Endothelial cell of umbilical vein (primary cell): ENCODE results near the gene AQP7. TPM values are rescaled to one million over a fixed set of nuclear protein-coding genes. Genes with fewer than 3 reads are reported as not detected.
"Not testable (repeated sequence)": the region's sequence is repeated elsewhere in the genome, so short reads cannot be mapped to it uniquely, and the experiment has no call there.

Source experiments
- BruUV-seq: library from RNA; stranded (reverse); fragments of 400-500 nt; replicated peaks from 2 replicates; lab custom pipeline; 2021; lab: Mats Ljungman, UMichigan
- CTCF ChIA-PET: fragments of 300-600, 350-600 bp; sonication (Branson Sonifier 250); formaldehyde crosslinking; loops from one replicate; lab custom pipeline; 2021; ENCODE audit warnings: antibody characterized with exemption, inconsistent platforms; lab: Charles Lee
- POLR2A ChIA-PET: fragments of 300-600, 350-600 bp; sonication (Branson Sonifier 250); formaldehyde crosslinking; loops from one replicate; lab custom pipeline; 2021; ENCODE audit warnings: antibody characterized with exemption, inconsistent platforms; lab: Charles Lee
- DNase-seq: peaks from one replicate; pipeline ENCODE4 v3.0.0-alpha.2; 2011; ENCODE audit warnings: low read depth, low spot score
- FAIRE-seq: peaks from 2 replicates; lab custom pipeline; 2011; peaks lifted over from hg19 to GRCh38; lab: Jason Lieb, UNC
- H2AFZ ChIP-seq: 2 replicates; pipeline ENCODE4 v1.6.0; 2012; ENCODE audit warnings: low read depth, low read length, control low read depth, inconsistent platforms
- H3K27ac ChIP-seq: 2 replicates; pipeline ENCODE4 v1.5.1; 2011; ENCODE audit warnings: low read depth, mild to moderate bottlenecking, control low read depth, low read length, moderate library complexity; ENCODE audit not compliant: insufficient read depth
- H3K27me3 ChIP-seq, 2 experiments: 2 replicates each; pipeline versions ENCODE4 v1.6.0 to v1.6.1; 2011; ENCODE audit warnings: low read length in 2 of 2, mixed read lengths in 1 of 2; ENCODE audit not compliant: control insufficient read depth in 2 of 2, insufficient read depth in 2 of 2
- H3K36me3 ChIP-seq, 2 experiments: 2 replicates in 1 of 2; 3 replicates in 1 of 2; pipeline ENCODE4 v1.5.1; 2011; ENCODE audit warnings: low read length in 2 of 2, mild to moderate bottlenecking in 1 of 2, moderate library complexity in 1 of 2; ENCODE audit not compliant: control insufficient read depth in 2 of 2, insufficient read depth in 2 of 2; ENCODE audit errors: extremely low read depth in 1 of 2
- H3K4me1 ChIP-seq: 3 replicates; pipeline ENCODE4 v1.5.1; 2011; ENCODE audit warnings: mild to moderate bottlenecking, low read length; ENCODE audit not compliant: control insufficient read depth, insufficient read depth; ENCODE audit errors: extremely low read depth
- H3K4me2 ChIP-seq: 2 replicates; pipeline ENCODE4 v1.6.1; 2011; ENCODE audit warnings: low read length, control low read depth, mixed read lengths; ENCODE audit not compliant: insufficient read depth
- H3K4me3 ChIP-seq, 3 experiments: fragments of 200-600 bp in 1 of 3; sonication (generic), shearing (Covaris generic) in 1 of 3; replicated peaks in 1 of 3; 2 replicates each; pipeline ENCODE4 v1.5.1; 2011 to 2016; ENCODE audit warnings: control low read depth in 3 of 3, low read length in 3 of 3, mild to moderate bottlenecking in 2 of 3, inconsistent platforms in 1 of 3, low read depth in 1 of 3, moderate library complexity in 1 of 3; ENCODE audit not compliant: insufficient read depth in 1 of 3
- H3K79me2 ChIP-seq: 2 replicates; pipeline ENCODE4 v1.6.0; 2012; ENCODE audit warnings: low read length, inconsistent platforms; ENCODE audit not compliant: control insufficient read depth, insufficient read depth
- H3K9ac ChIP-seq: replicated peaks from 2 replicates; pipeline ENCODE3; 2011; ENCODE audit warnings: low read length, control low read depth; ENCODE audit not compliant: insufficient read depth; ENCODE audit errors: extremely low read depth
- H3K9me1 ChIP-seq: replicated peaks from 3 replicates; pipeline ENCODE4 v1.6.0; 2011; ENCODE audit warnings: mild to moderate bottlenecking, low read length; ENCODE audit not compliant: control insufficient read depth, insufficient read depth; ENCODE audit errors: extremely low read depth
- H3K9me3 ChIP-seq: replicated peaks from 2 replicates; pipeline ENCODE4 v1.5.1; 2012; ENCODE audit warnings: low read length, inconsistent platforms; ENCODE audit not compliant: control insufficient read depth, insufficient read depth
- H4K20me1 ChIP-seq: replicated peaks from 2 replicates; pipeline ENCODE3; 2011; ENCODE audit warnings: mild to moderate bottlenecking, low read length; ENCODE audit not compliant: control insufficient read depth, insufficient read depth; ENCODE audit errors: extremely low read depth
- JUN ChIP-seq: IDR thresholded peaks from 2 replicates; pipeline ENCODE4 v1.6.1; 2011; ENCODE audit warnings: borderline replicate concordance, low read depth; ENCODE audit not compliant: insufficient read length, insufficient read depth
- dilution Hi-C: fragments of 300-500 bp; cut with MboI; formaldehyde crosslinking; loops from one replicate; pipeline ENCODE4 v1.15.0; 2019; ENCODE audit warnings: low sequenced_read_pairs; ENCODE audit not compliant: extremely low pct_ligation_motif_present
- intact Hi-C: fragments of 100-400 bp; cut with micrococcal nuclease; formaldehyde crosslinking; loops from one replicate; pipeline ENCODE4 v1.10.0; 2022
- polyA plus RNA-seq, 4 experiments: library from polyadenylated mRNA; depleted of rRNA in 3 of 4; stranded (reverse) in 3 of 4; unstranded in 1 of 4; fragments of >200 nt; gene quantifications; 2 replicates each; pipeline versions ENCODE4 v1.2.1 to v1.2.3, GENCODE V29; 2011 to 2012; ENCODE audit warnings: missing spikeins in 1 of 4
- total RNA-seq: library from RNA; stranded (reverse); gene quantifications from 2 replicates; pipeline ENCODE4 v1.2.3, GENCODE V29; 2021
- TF ChIP-seq, protein P1 (sequence below): IDR thresholded peaks from 2 replicates; pipeline ENCODE4 v1.6.1; 2011; ENCODE audit not compliant: insufficient read depth, insufficient read length

AQP7 gene
- total and polyA plus RNA-seq, 2 donors (not counting 3 experiments of a cell fraction or from before 2014, with no cell fraction given): 3.7 TPM; not detected in 1

DNA sequence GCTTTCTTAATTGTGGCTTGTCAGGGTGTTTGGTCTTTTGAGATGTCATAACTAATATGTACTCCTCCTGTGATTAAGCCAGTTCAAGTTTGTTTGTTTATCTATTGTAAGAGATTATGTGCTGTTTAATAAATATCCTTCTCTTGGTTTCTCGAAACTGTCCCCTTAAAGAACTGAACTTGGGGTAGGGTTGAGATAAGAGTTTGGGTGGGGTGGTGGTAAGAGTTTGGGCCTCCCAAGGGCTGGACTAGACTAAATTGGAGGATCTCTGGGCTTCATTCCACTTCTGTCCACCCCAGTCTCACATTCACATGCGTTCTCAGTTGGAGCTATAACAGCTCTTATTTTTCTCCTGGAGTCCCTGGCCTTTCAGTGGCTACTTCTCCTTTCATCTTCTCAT lies 38.2 kb downstream of the AQP7 start:
- H2AFZ ChIP-seq: no peak overlapping the region
- no peaks in the 10 kb centered on the region for H3K4me1 ChIP-seq
- H3K79me2 ChIP-seq: no peaks in the 10 kb centered on the region
- no peak overlapping the region for H3K27ac ChIP-seq
- TF ChIP-seq JUN: no peak
- TF ChIP-seq, protein P1, sequence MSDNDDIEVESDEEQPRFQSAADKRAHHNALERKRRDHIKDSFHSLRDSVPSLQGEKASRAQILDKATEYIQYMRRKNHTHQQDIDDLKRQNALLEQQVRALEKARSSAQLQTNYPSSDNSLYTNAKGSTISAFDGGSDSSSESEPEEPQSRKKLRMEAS: no peak
- H3K4me3 ChIP-seq: no peak overlapping the region
- peaks cover 5 to 18% of the 10 kb centered on the region in 2 experiments for H3K36me3 ChIP-seq
- no peaks in the 10 kb centered on the region for H3K9me1 ChIP-seq
- FAIRE-seq (no peak), DNase-seq (no peak)
- H4K20me1 ChIP-seq: no peaks in the 10 kb centered on the region
- H3K4me2 ChIP-seq: no peak overlapping the region
- H3K9me3 ChIP-seq: no peaks in the 10 kb centered on the region
- H3K27me3 ChIP-seq: no peaks in the 10 kb centered on the region
- ChIA-PET POLR2A (no interaction called here), CTCF (interaction anchor here (2.0 kb wide), 1 partner anchor 11 kb away, joined by 13 read pairs; no protein-coding TSS in a partner anchor)
- no TSS peak for BruUV-seq
- intact Hi-C loops (no loop called here), dilution Hi-C loops (no loop called here)
- H3K9ac ChIP-seq: no peak overlapping the region

DNA sequence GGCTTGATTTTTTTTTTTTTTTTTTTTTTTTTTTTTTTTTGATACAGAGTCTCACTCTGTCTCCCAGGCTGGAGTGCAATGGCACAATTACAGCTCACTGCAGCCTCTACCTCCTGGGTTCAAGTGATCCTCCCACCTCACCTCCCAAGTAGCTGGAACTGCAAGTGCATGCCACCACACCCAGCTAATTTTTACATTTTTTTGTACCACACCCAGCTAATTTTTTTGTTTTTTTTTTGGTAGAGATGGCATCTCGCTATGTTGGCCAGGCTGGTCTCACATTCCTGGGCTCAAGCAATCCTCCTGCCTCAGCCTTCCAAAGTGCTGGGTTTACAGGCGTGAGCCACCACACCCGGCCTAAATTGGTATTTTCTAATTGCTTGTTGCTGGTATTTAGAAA lies 43.7 kb downstream of the AQP7 start:
- H3K27ac ChIP-seq, H3K9me3 ChIP-seq, DNase-seq, H4K20me1 ChIP-seq, H3K27me3 ChIP-seq, H3K9me1 ChIP-seq, H3K79me2 ChIP-seq, dilution Hi-C loops, H3K36me3 ChIP-seq, FAIRE-seq, H3K9ac ChIP-seq, POLR2A ChIA-PET, H2AFZ ChIP-seq, intact Hi-C loops, H3K4me3 ChIP-seq, H3K4me2 ChIP-seq, BruUV-seq: not testable (repeated sequence)
- H3K4me1 ChIP-seq: peaks cover 11% of the 10 kb centered on the region
- CTCF ChIA-PET: interaction anchor here (0.6 to 0.8 kb wide), 3 partner anchors 15 to 94 kb away, joined by 3 to 4 read pairs (median 3); no protein-coding TSS in a partner anchor
